OCI-LY7 (cell line): ENCODE measurements around the gene NTN4. TPM values are rescaled to one million over a fixed set of nuclear protein-coding genes. Genes with fewer than 3 reads are reported as not detected.

Experiments used
- BruUV-seq: library from RNA; stranded (reverse); fragments of 400-500 nt; replicated peaks from 2 replicates; lab custom pipeline; 2021; lab: Mats Ljungman, UMichigan
- CTCF ChIA-PET: fragments of 300-600 bp; sonication (Branson Sonifier 250); formaldehyde crosslinking; loops from one replicate; lab custom pipeline; 2022; ENCODE audit warnings: antibody characterized with exemption; ENCODE audit not compliant: unreplicated experiment; lab: Charles Lee
- POLR2A ChIA-PET: fragments of 300-600 bp; sonication (Branson Sonifier 250); formaldehyde crosslinking; loops from one replicate; lab custom pipeline; 2022; ENCODE audit warnings: antibody characterized with exemption; lab: Charles Lee
- DNase-seq: peaks from one replicate; pipeline ENCODE4 v3.0.0-alpha.2; 2015; ENCODE audit warnings: low spot score
- H2AFZ ChIP-seq: fragments of 200-600 bp; sonication (generic), shearing (Covaris generic); 2 replicates; pipeline ENCODE4 v1.6.1; 2014; ENCODE audit warnings: mild to moderate bottlenecking, antibody characterized with exemption, low read length, moderate library complexity
- H3K27ac ChIP-seq: fragments of 200-600 bp; sonication (generic); 2 replicates; pipeline ENCODE4 v1.5.1; 2014; ENCODE audit warnings: mixed run types, low read depth, mild to moderate bottlenecking, moderate library complexity, low read length, inconsistent platforms; ENCODE audit not compliant: poor library complexity, severe bottlenecking
- H3K36me3 ChIP-seq: fragments of 200-600 bp; sonication (generic); 2 replicates; pipeline ENCODE4 v1.6.1; 2014; ENCODE audit warnings: mild to moderate bottlenecking, antibody characterized with exemption, low read length, moderate library complexity, mixed read lengths; ENCODE audit not compliant: insufficient read depth
- H3K4me1 ChIP-seq: fragments of 200-600 bp; sonication (generic); 2 replicates; pipeline ENCODE4 v1.5.1; 2014; ENCODE audit warnings: mild to moderate bottlenecking, low read length; ENCODE audit not compliant: insufficient read depth, poor library complexity, severe bottlenecking
- H3K4me2 ChIP-seq: fragments of 200-600 bp; sonication (generic); 2 replicates; pipeline ENCODE4 v1.6.1; 2014; ENCODE audit warnings: mild to moderate bottlenecking, low read length
- H3K4me3 ChIP-seq: fragments of 200-600 bp; sonication (generic); 2 replicates; pipeline ENCODE4 v1.5.1; 2014; ENCODE audit warnings: mild to moderate bottlenecking, low read depth, low read length; ENCODE audit not compliant: poor library complexity, severe bottlenecking
- H3K79me2 ChIP-seq: fragments of 200-600 bp; sonication (generic); 2 replicates; pipeline ENCODE4 v1.6.1; 2016; ENCODE audit warnings: low read depth, mild to moderate bottlenecking, low read length, moderate library complexity, mixed read lengths; ENCODE audit not compliant: insufficient read depth
- H3K9me2 ChIP-seq: fragments of 200-600 bp; sonication (generic); 2 replicates; pipeline ENCODE4 v1.6.1; 2016; ENCODE audit warnings: mild to moderate bottlenecking, low read length, mixed read lengths; ENCODE audit not compliant: insufficient read depth
- H3K9me3 ChIP-seq: fragments of 200-600 bp; sonication (generic); 2 replicates; pipeline ENCODE4 v1.6.1; 2014; ENCODE audit warnings: mild to moderate bottlenecking, mixed run types, low read length, mixed read lengths
- H4K20me1 ChIP-seq: fragments of 200-600 bp; sonication (generic); 2 replicates; pipeline ENCODE4 v1.6.1; 2014; ENCODE audit warnings: mild to moderate bottlenecking, antibody characterized with exemption, low read length, moderate library complexity, mixed read lengths; ENCODE audit not compliant: insufficient read depth
- EZH2phosphoT487 ChIP-seq: fragments of 200-600 bp; sonication (generic); IDR thresholded peaks from 2 replicates; pipeline ENCODE4 v1.6.1; 2018; ENCODE audit warnings: low read depth, borderline replicate concordance, mild to moderate bottlenecking, mixed run types, antibody characterized with exemption, low read length, moderate library complexity, mixed read lengths
- intact Hi-C: fragments of 100-400 bp; cut with micrococcal nuclease; formaldehyde crosslinking; loops from one replicate; pipeline ENCODE4 v1.10.0; 2022; ENCODE audit not compliant: unreplicated experiment
- total RNA-seq, 2 experiments: library from RNA; depleted of rRNA in 1 of 2; stranded (reverse); fragments of >200 nt in 1 of 2; shearing (Covaris generic) in 1 of 2; gene quantifications; 2 replicates each; pipeline ENCODE4 v1.2.3, GENCODE V29; 2014 to 2022
- TF ChIP-seq, protein P1 (sequence below): fragments of 200-600 bp; sonication (generic); conservative IDR thresholded peaks from 2 replicates; pipeline ENCODE4 v1.5.1; 2014; ENCODE audit warnings: mild to moderate bottlenecking, antibody characterized with exemption, low read length, moderate library complexity, mixed read lengths

NTN4 gene
- total RNA-seq, 2 experiments from 2014 or later = not detected

DNA sequence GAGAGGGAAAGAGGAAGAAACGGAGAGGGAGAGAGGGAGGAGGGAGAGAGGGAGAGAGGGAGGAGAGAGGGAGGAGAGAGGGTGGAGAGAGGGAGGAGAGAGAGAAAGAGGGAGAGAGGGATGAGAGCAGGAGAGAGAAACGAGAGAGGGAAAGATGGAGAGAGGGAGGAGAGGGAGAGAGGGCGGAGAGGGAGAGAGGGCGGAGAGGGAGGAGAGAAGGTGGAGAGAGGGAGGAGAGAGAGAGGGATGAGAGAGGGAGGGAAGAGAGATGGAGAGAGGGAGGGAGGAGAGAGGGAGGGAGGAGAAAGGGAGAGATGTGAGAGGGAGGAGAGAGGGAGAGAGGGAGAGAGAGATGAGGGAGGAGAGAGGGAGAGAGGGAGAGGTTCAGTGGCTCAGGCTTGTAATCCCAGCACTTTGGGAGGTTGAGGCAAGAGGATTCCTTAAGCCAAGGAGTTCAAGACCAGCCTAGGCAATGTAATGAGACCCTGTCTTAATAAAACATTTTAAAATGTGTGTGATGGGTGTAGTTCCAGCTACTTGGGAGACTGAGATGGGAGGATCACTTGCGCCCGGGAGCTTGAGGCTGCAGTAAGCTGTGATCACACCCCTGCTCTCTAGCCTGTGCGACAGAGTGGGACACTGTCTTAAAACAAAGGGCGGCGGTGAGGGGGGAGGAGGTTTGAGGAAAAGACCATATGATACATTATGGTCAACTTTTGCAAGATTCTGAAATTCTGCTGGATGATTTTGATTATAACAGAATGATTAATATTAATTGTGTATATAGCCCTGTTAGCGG, 46.9 kb upstream of the NTN4 start:
- Histone ChIP-seq H3K4me1 (no peaks in the 10 kb centered on the region), H4K20me1 (no peaks in the 10 kb centered on the region), H3K79me2 (no peaks in the 10 kb centered on the region), H3K27ac (no peak overlapping the region), H3K4me3 (no peak overlapping the region), H3K36me3 (no peaks in the 10 kb centered on the region), H3K4me2 (no peak overlapping the region), H3K9me3 (no peaks in the 10 kb centered on the region), H2AFZ (no peak overlapping the region), H3K9me2 (no peaks in the 10 kb centered on the region)
- intact Hi-C loops = no loop called here
- DNase-seq = no peak
- TF ChIP-seq, protein P1, sequence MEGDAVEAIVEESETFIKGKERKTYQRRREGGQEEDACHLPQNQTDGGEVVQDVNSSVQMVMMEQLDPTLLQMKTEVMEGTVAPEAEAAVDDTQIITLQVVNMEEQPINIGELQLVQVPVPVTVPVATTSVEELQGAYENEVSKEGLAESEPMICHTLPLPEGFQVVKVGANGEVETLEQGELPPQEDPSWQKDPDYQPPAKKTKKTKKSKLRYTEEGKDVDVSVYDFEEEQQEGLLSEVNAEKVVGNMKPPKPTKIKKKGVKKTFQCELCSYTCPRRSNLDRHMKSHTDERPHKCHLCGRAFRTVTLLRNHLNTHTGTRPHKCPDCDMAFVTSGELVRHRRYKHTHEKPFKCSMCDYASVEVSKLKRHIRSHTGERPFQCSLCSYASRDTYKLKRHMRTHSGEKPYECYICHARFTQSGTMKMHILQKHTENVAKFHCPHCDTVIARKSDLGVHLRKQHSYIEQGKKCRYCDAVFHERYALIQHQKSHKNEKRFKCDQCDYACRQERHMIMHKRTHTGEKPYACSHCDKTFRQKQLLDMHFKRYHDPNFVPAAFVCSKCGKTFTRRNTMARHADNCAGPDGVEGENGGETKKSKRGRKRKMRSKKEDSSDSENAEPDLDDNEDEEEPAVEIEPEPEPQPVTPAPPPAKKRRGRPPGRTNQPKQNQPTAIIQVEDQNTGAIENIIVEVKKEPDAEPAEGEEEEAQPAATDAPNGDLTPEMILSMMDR = no peak
- TF ChIP-seq EZH2phosphoT487 = no peak
- POLR2A ChIA-PET = no interaction called here
- CTCF ChIA-PET = no interaction called here
- BruUV-seq = no TSS peak

DNA sequence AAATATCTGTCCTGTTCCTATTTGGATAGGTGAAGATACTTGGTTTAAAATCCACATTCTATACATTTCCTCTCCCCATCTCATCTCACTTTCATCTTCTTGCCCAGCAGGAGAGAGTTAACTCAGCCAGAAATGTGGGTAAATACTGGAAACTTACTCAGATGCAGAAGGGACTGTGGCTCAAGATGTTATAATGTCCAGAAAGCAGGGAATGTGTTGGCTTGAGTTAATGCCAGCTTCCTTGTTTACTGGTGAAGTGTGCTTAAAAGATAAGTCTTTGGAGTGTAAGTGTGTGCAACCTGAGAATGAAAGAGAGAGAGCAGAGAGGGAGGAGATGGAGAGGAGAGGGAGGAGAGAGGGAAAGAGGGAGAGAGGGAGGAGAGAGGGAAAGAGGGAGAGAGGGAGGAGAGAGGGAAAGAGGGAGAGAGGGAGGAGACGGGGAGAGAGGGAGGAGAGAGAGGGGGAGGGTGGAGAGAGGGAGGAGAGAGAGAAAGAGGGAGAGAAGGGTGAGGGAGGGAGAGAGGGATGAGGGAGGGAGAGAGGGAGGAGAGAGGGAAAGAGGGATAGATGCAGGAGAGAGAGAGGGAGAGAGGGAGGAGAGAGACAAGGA, 46.2 kb upstream of the NTN4 start:
- H3K27ac ChIP-seq = no peak overlapping the region
- no peaks in the 10 kb centered on the region for H3K36me3 ChIP-seq
- TF ChIP-seq, protein P1 = no peak
- TF ChIP-seq EZH2phosphoT487 = no peak
- no peaks in the 10 kb centered on the region for H3K79me2 ChIP-seq
- intact Hi-C loops = no loop called here
- no peak overlapping the region for H2AFZ ChIP-seq
- H3K4me2 ChIP-seq = no peak overlapping the region
- POLR2A ChIA-PET = no interaction called here
- no peaks in the 10 kb centered on the region for H3K9me2 ChIP-seq
- H3K4me3 ChIP-seq = no peak overlapping the region
- no peaks in the 10 kb centered on the region for H3K9me3 ChIP-seq
- BruUV-seq = no TSS peak
- no peaks in the 10 kb centered on the region for H3K4me1 ChIP-seq
- H4K20me1 ChIP-seq = no peaks in the 10 kb centered on the region
- DNase-seq = no peak
- CTCF ChIA-PET = no interaction called here

DNA sequence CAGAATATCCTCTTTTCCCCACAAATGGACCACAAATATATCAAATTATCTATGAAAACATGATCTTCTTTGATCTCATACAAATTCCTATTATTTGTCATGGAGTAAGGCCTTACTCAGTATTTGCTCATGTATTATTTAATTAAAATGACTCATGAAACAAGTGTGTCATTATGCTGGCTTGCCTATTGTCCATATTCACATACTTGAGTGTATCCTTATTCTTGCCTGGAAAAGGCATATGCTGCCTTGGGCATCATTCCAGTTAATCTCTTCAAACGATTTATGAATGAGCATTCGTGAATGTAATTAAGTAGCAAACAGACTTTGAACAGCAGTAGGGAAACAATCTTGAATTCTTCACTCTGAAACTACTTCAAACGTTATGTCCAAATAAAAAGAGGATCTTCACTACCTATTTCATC, 45.6 kb upstream of the NTN4 start:
- BruUV-seq = no TSS peak
- DNase-seq = no peak
- POLR2A ChIA-PET = interaction anchor here (0.6 kb wide), 1 partner anchor 253 kb away, joined by 3 read pairs; no protein-coding TSS in a partner anchor
- Histone ChIP-seq H3K4me1 (no peaks in the 10 kb centered on the region), H3K4me3 (no peak overlapping the region), H3K9me2 (no peaks in the 10 kb centered on the region), H3K27ac (no peak overlapping the region), H3K4me2 (no peak overlapping the region), H3K36me3 (no peaks in the 10 kb centered on the region), H4K20me1 (no peaks in the 10 kb centered on the region), H2AFZ (no peak overlapping the region), H3K9me3 (no peaks in the 10 kb centered on the region), H3K79me2 (no peaks in the 10 kb centered on the region)
- CTCF ChIA-PET = no interaction called here
- no peak for TF ChIP-seq EZH2phosphoT487
- TF ChIP-seq, protein P1 = no peak
- intact Hi-C loops = no loop called here
